Measurements from ENCODE around the gene UBA1.
"Not testable (repeated sequence)": the region's sequence is repeated elsewhere in the genome, so short reads cannot be mapped to it uniquely, and the experiment has no call there.

UBA1 gene

DNA sequence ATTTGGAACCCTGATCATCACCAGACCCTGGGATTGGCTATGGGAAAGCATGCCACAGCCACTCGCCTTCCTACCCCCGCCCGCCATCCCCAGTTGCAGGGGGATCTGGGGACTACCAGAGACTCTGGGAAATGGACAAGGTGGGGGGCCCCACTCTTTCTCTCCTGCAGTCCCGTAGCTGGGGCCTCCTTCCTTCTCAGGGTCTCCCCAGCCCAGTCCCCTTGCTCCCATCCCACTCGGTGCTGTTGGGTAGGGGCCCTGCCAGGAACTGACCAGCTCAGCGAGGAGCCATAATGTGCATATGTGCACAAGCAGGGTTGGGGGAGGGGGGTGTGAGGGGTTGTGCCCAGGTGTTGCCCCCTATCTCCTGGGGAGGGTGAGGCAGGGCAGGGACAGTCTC lies 35.8 kb downstream of the UBA1 start:
- DNase-seq (ENCODE audit: low read depth), result no peak

DNA sequence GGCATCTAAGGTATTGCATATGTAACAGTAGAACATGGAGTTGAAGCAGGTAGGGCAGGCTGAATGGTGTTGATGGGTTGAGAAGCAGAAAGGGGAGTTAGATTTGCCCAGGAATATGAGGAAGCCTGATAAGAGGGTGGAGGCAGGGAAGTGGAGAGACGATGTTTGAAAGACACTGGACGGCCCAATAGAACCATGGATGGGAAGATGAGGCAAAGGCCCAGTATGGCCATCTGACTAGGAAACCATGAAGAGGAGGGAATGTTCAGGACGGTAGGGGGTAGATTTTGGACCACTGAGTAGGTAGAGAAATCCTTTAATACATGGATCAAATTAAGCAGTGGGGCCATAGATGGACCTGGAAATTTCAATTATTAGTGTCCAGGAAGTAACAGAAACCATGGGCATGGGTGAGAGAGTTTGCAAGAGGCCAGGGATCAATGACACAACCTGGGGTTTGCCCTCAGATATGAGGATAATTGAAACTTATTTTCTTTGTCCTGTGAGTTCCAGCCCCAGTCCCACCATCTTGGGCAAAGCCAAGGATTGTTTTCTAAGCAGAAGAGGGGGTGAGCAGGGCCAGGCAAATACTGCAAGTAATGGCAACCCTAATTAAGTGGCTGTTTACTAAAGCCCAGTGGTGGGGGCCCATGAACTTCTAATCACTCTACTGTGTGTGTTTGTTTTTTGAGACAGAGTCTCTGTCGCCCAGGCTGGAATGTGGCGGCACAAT lies 36.7 kb downstream of the UBA1 start:
- no peak for DNase-seq (ENCODE audit: low read depth)

DNA sequence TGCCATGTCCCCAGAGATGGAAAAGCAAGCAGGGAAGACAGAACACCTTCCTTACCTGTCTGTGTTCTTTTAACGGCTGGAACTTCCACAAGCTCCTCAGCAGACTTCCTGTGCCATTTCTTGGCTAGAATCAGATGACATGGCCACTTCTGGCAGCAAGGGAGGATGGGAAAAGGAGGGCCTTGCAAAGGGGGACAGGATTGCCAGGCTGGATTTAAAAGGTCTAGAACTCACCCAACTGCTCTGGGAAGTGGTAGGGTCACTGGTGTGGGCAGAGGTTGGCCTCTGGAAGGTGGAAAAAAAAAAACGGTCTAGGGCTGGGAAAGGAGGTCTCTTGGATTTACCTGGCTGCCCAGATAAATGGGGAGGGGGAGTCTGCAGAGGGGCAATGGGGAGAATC lies 37.5 kb downstream of the UBA1 start:
- no peak for DNase-seq (ENCODE audit: low read depth)

DNA sequence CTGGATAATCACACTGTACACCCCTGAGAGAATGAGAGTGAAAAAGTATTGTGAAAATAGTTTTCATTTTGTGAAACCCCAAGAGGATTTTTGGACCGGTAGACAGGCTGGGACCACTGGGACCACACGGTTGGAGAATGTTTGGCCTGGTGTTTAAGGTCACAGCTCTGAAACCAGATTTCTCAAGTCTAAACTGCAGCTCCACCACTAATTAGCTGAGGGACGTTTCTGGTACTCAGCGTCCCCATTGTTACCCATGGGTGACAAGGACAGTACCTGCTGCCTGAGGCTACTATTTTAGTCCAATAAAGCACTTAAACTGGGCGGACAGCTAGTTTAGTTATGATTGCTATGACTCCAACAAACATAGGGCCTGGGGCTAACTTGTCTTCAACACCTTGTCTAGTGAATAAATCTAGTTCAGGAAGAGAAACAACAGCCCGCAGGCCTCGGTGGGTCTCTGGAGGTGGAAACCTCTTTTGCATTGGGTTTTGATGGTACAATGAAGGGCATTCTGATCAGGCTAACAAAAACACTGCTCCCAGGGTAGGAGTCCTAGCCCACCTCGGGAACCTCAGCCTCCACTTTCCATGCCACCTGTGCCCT lies 38.7 kb downstream of the UBA1 start:
- DNase-seq (ENCODE audit: low read depth), result no peak

DNA sequence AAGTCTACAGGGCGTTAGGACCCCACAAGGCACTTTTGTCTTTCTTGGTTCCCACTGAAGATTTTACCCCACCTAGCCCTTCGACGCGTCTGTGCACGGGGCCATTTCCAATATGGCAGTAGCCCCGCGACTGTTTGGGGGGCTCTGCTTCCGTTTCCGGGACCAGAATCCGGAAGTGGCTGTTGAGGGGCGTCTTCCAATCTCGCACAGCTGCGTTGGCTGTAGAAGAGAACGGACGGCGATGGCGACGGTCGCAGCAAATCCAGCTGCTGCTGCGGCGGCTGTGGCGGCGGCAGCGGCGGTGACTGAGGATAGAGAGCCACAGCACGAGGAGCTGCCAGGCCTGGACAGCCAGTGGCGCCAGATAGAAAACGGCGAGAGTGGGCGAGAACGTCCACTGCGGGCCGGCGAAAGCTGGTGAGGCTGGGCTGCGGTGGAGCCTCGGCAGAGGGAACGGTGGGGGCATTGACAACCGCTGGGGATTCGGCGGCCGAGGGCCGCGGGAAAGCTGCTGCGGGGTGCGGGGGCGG lies 39.2 kb downstream of the UBA1 start, which contains the start of gene USP11:
TSS of gene USP11 (plus strand) at position 207 of the 530 bp plus-strand sequence. CDS start at position 242, 35 bp downstream.
- no peak for DNase-seq (ENCODE audit: low read depth)

DNA sequence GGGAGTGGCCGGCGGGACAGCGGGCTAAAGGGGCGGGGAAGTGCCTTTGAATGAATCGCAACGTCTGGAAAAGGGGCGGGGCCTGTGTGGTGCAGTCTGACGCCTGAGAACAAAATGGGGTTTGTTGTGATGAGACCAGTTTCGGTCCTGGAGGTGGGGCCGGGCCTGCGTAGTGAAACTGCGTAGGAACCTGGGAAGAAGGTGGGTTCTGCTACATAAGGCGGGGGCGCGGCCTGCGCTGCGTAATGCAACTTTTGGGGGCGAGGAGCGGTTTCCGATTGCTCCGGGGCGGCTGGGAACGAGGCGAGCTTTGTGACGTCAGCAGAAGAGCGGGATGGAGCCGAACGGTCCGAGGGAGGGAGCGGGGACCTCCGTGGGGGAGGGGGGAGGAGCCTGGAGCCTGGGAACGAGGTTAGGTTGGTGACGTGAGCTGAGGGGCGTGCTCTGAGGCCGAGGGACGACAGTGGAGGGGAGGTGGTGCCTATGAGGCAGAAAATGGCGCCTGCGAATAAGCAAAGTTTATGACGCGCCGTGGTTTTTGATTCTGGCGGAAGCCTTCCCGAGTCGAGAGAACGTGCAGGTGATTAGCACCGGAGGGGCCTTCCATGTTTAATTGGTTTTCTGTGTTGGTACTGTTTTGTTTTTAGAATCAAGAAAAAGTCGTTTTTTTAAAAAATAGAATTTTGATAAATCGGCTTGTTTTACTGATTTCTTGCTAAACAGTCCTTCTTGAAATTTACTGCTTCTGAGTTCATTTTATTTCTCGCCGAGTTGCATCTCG lies 39.9 kb downstream of the UBA1 start:
- DNase-seq (ENCODE audit: low read depth), result peak; percentile 74

DNA sequence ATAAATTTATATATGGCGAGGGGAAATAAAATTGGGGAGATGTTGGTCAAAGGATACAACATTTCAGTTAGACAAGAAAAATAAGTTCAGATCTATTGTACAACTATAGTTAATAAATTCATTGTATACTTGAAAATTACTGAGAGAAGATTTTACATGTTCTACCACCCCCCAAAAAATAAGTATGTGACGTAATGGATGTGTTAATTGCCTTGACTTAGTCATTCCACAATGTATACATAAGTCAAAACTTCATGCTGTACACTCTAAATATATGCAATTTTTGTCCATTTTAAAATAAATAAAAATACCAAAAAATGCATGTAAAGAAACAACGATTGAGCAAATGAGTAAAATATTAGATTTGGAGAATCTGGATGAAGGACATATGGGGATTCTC lies 41.0 kb downstream of the UBA1 start:
- DNase-seq (ENCODE audit: low read depth), result no peak

DNA sequence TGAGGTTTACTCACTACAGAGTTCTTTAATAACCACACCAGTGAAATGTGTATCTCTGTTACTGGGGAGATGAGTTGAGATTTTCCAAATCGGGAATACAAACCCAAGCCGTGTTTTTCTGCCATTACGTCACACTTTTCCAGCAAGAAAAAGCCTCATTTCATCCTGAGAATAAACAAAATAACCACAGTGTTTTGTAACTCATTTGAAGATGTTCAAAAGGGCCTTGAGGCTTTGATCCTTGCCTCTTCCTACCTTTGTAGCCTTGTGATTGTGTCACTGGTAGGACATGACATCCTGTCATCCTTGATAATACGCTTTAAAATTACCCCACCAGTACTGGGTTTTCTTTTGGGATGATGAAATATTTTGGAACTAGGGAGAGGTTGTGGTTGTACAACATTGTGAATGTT lies 42.1 kb downstream of the UBA1 start:
- no peak for DNase-seq (ENCODE audit: low read depth)

DNA sequence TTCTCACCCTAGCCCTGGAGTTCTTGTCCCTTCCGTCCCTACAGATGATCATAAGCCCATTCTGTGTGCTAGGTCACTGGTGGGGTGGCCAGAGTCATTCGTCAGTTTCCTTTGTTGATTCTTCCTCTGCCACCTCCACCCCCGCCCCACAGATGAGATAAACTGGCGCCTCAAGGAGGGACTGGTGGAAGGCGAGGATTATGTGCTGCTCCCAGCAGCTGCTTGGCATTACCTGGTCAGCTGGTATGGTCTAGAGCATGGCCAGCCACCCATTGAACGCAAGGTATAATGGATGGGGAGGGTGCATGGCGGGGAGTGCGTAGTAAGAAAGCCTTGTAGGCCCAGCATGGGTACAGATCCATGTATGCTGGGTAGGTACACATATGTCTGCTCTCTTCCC lies 45.6 kb downstream of the UBA1 start:
- no peak for DNase-seq (ENCODE audit: low read depth)

DNA sequence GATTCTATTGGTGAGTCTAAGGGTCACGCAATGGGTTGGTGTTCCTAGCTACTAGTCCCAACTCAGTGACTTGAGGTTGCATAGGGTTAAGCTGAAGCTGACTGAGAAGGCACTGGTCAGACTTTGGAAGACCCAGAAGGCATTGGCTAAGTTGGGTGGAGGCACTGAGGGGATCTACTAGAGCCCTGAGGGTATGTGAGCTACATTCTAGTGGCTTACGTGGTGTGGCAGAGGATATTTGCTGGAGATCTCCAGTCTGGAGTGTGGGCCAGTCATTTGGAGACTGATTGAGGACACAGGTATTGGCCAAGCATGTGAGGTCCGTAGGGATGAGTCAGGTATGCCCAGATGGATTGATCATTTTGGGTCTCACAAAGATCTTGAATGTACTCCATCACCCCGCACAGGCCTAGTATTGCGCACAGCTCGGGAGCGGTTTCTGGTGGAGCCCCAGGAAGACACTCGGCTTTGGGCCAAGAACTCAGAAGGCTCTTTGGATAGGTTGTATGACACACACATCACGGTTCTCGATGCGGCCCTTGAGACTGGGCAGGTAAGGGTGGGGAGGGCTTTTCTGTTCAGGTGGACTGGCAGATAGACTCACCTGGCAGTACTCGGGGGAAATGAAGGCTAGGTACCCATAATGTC lies 46.4 kb downstream of the UBA1 start:
- DNase-seq (ENCODE audit: low read depth), result no peak

DNA sequence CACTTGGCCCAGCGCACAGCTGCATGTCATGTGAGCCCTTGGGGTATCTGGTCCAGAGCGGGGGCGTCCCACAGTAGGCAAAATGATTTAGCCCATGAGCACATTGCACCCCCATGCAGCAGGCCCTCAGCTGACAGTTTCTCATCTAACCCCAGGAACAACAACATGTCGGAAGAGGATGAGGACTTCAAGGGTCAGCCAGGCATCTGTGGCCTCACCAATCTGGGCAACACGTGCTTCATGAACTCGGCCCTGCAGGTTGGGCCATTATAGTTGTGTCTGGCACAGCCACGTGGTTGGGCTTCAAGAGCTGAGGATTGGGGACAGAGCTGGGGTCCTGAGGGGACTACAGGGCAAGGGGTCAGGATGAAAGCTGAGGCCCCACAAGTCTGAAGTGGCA lies 47.0 kb downstream of the UBA1 start:
- DNase-seq (ENCODE audit: low read depth), result no peak

DNA sequence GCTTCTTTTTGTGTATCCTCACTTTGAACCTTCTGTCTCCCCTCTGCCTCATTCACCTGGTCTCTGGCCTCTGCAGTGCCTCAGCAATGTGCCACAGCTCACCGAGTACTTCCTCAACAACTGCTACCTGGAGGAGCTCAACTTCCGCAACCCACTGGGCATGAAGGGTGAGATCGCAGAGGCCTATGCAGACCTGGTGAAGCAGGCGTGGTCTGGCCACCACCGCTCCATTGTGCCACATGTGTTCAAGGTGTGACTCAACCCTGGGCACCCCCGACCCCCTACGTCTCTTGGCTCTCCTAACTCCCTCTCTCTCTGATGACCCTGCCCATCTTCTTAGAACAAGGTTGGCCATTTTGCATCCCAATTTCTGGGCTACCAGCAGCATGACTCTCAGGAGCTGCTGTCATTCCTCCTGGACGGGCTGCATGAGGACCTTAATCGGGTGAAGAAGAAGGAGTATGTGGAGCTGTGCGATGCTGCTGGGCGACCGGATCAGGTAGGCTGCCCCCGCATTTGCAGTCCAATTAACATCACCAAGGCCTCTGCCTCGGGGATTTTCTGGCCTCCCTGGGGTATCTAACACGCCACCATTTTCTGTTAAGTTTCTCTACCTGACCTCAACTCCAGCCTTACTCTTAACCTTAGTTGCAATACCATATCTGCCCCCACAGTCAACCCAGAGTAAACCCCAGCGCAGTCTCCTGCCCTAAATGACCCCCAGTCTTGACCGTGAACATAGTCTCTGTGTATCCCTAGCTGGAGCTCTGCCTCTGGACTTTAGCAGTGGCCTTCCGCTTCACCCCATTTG lies 47.8 kb downstream of the UBA1 start:
- no peak for DNase-seq (ENCODE audit: low read depth)

DNA sequence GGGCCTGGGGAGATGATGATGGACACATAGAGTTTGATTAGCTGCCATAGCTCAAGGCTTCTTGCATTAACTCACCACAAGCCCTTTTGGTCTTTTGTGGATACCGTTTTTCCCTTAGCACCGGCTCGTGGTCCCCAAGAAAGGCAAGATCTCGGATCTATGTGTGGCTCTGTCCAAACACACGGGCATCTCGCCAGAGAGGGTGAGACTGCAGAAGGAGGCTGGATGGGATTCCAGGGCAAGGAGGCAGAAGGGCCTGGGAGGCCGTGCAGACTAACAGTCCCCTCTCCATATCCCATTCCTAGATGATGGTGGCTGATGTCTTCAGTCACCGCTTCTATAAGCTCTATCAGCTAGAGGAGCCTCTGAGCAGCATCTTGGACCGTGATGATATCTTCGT lies 48.7 kb downstream of the UBA1 start:
- DNase-seq (ENCODE audit: low read depth), result no peak

DNA sequence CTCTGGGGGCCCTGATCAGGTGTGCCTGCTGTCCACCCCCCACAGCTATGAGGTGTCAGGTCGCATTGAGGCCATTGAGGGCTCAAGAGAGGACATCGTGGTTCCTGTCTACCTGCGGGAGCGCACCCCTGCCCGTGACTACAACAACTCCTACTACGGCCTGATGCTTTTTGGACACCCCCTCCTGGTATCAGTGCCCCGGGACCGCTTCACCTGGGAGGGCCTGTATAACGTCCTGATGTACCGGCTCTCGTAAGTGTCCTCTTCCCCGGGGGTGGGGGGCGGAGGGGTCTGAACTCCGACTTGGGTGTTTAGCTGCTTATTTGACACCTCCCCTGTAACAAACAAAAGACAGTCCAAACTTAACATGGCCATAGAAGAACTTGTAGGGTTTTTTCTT lies 49.7 kb downstream of the UBA1 start:
- DNase-seq (ENCODE audit: low read depth), result no peak

DNA sequence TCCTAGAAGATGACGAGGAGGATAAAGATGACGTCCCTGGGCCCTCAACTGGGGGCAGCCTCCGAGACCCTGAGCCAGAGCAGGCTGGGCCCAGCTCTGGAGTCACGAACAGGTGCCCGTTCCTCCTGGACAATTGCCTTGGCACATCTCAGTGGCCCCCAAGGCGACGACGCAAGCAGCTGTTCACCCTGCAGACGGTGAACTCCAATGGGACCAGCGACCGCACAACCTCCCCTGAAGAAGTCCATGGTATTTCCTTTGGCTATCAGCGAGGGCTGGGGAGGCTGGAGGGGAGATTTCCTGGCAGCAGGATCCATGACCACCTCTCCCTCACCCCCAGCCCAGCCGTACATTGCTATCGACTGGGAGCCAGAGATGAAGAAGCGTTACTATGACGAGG lies 51.0 kb downstream of the UBA1 start:
- no peak for DNase-seq (ENCODE audit: low read depth)

DNA sequence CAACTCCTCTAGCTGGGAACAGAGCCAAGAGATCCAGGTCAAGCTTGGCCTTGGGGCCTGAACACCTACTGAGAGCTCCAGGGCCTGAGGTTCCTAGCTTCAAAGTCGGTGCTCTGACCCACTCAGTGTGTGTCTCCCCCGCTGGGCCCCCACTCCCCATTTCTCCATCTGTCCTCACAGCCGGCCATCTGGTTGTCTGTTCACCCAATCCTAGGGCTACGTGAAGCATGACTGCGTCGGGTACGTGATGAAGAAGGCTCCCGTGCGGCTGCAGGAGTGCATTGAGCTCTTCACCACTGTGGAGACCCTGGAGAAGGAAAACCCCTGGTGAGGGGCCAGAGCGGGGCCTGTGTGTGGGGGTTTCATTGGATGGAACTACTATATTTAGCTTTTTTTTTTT lies 51.5 kb downstream of the UBA1 start:
- no peak for DNase-seq (ENCODE audit: low read depth)

DNA sequence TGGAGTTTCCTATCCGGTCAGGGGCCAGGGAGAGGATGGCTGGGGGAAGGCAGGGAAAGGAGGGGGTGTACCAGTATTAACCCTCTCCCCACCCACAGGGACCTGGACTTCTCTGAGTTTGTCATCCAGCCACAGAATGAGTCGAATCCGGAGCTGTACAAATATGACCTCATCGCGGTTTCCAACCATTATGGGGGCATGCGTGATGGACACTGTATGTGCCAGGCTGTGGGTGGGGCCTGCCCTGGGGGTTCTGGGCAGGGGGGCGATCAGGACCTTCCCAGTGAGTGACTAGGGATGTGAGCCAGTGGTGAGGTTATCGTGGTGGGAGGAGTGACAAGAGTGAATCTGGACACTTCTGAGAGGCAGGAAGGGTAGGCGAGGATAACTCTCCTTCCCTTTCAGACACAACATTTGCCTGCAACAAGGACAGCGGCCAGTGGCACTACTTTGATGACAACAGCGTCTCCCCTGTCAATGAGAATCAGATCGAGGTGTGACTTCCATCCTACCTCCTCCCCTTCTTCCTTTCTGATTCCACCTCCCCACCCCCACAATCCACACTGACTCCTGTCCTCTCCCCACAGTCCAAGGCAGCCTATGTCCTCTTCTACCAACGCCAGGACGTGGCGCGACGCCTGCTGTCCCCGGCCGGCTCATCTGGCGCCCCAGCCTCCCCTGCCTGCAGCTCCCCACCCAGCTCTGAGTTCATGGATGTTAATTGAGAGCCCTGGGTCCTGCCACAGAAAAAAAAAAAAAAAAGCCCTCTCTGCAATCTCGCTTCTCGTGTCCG lies 53.8 kb downstream of the UBA1 start:
- DNase-seq (ENCODE audit: low read depth), result no peak

DNA sequence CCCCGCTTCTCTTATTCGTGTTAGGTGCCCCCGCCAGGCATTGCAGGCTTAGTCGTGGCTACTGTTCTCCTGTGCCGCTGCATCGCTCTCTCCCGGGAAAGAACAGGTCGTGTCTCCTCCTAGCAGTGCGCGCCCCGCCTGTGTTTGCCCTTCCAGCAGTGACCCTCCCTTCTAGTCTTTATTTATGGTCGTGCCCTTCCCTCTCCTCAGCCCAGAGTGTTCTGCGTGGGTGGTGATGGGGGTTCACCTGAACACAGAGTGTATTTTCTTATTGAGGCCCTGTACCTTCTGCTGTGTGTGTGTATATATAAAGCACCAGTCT lies 54.3 kb downstream of the UBA1 start:
- no peak for DNase-seq (ENCODE audit: low read depth)

DNA sequence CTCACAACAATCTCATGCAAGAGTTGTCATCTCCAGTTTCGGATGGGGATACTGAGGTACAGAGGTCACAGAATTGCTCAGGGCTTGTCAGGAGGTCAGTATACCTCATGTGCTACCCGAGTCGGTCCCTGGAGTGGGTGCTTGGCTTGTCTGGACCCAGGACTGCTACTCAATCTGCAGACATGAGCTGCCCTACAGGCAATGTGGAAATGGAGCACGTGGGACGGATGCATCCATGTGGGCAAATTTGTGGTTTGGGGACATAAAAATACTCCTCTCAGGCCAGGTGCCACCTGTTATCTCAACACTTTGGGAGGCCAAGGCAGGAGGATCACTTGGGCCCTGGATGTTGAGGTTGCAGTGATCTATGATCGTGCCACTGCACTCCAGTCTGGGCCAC lies 54.9 kb downstream of the UBA1 start:
- no peak for DNase-seq (ENCODE audit: low read depth)

DNA sequence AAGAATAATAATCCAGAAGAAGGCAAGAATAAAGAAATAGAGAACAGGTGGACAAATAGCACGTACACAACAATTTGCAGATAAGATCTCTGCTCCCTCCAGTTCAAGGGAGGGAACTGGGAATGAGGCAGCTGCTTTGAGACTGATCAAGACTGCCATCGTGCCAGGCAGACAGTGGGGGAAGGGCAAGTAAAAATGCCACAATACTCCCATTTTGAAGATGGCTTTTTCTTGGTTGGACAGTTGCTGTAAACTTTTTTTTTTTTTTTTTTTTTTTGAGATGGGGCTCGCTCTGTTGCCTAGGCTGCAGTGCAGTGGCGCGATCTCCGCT lies 56.4 kb downstream of the UBA1 start:
- DNase-seq (ENCODE audit: low read depth), result no peak

DNA sequence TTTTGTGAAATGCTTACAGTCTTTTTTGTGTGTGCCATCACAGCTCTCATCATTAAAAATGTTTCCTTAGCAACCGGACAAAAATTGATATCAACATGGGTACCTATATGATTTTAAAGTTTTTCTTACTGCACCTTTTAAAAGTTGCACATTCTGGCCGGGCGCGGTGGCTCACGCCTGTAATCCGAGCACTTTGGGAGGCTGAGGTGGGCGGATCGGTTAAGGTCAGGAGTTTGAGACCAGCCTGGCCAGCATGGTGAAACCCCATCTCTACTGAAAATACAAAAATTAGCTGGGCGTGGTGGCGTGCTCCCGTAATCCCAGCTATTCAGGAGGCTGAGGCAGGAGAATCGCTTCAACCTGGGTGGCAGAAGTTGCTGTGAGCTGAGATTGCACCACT lies 64.0 kb downstream of the UBA1 start:
- DNase-seq (ENCODE audit: low read depth), result not testable (repeated sequence)
